HG02678 (cell line): ENCODE measurements around the gene CHRDL2.

Source experiments
- ATAC-seq: cut with Tn5 transposase; IDR thresholded peaks from one replicate; pipeline ENCODE4 v1.9.1; 2021; ENCODE audit warnings: mild to moderate bottlenecking, moderate library complexity; ENCODE audit not compliant: unreplicated experiment

The CHRDL2 gene

GRCh38 chr11:74717221-74717969 is 13.8 kb downstream of the CHRDL2 start:
- ATAC-seq = no peak

GRCh38 chr11:74714904-74715303 is 16.3 kb downstream of the CHRDL2 start:
- no peak for ATAC-seq

- no peak for ATAC-seq
Measured at GRCh38 chr11:74713686-74714085, 17.5 kb downstream of the CHRDL2 start.

- ATAC-seq = no peak
Measured at GRCh38 chr11:74710281-74710938, 20.8 kb downstream of the CHRDL2 start.

GRCh38 chr11:74709175-74709574 is 22.1 kb downstream of the CHRDL2 start:
- ATAC-seq = no peak

GRCh38 chr11:74707602-74708510 is 23.4 kb downstream of the CHRDL2 start:
- no peak for ATAC-seq

- ATAC-seq = no peak
Measured at GRCh38 chr11:74707182-74707581, 24.0 kb downstream of the CHRDL2 start.

- ATAC-seq = no peak
Measured at GRCh38 chr11:74703211-74703610, 28.0 kb downstream of the CHRDL2 start.

- peak; percentile 61 for ATAC-seq
Measured at GRCh38 chr11:74702383-74703007, 28.7 kb downstream of the CHRDL2 start.

GRCh38 chr11:74701351-74701750 is 29.9 kb downstream of the CHRDL2 start:
- no peak for ATAC-seq

- ATAC-seq = no peak
Measured at GRCh38 chr11:74699615-74700396, 31.4 kb downstream of the CHRDL2 start.

GRCh38 chr11:74697722-74698121 is 33.5 kb downstream of the CHRDL2 start:
- ATAC-seq = no peak

GRCh38 chr11:74696939-74697675 is 34.1 kb downstream of the CHRDL2 start:
- no peak for ATAC-seq

- ATAC-seq = no peak
Measured at GRCh38 chr11:74696500-74696899, 34.7 kb downstream of the CHRDL2 start.

- no peak for ATAC-seq
Measured at GRCh38 chr11:74695705-74696280, 35.4 kb downstream of the CHRDL2 start.

GRCh38 chr11:74694136-74694930 is 36.9 kb downstream of the CHRDL2 start:
- no peak for ATAC-seq

GRCh38 chr11:74693531-74693930 is 37.7 kb downstream of the CHRDL2 start:
- ATAC-seq = no peak

- no peak for ATAC-seq
Measured at GRCh38 chr11:74691755-74692154, 39.5 kb downstream of the CHRDL2 start.
